GM18861 (cell line): ENCODE measurements around the gene PPP2R2B.

Experiments
- ATAC-seq: cut with Tn5 transposase; IDR thresholded peaks from one replicate; pipeline ENCODE4 v1.9.1; 2021; ENCODE audit not compliant: unreplicated experiment

Gene PPP2R2B

GRCh38 chr5:146704949-146705665, 173.4 kb downstream of the PPP2R2B start:
- no peak for ATAC-seq

- no peak for ATAC-seq
Measured at GRCh38 chr5:146703899-146704298, 174.7 kb downstream of the PPP2R2B start.

DNA sequence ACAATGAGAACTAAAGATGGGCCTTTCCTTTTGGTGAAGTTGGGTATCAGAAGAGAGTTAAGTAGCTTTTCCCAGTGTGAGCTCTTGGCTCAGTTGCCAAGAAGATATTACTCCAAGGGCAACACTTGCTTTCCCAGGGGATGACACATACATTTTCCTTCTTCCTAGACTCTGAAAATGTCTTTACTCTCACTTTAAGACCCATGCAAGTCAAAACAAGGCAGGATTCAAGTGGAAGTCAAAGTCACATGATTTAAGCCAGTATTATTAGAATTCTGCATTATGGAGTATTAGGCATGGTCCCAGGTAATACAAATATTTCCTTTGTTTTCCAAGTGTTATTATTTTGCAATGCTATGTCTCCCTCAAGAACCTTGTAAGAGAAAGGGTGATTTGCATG, 175.1 kb downstream of the PPP2R2B start:
- no peak for ATAC-seq

- ATAC-seq, result no peak
Measured at GRCh38 chr5:146699664-146700418, 178.7 kb downstream of the PPP2R2B start.

GRCh38 chr5:146699138-146699537, 179.4 kb downstream of the PPP2R2B start:
- no peak for ATAC-seq

GRCh38 chr5:146698651-146699050, 179.9 kb downstream of the PPP2R2B start:
- ATAC-seq, result no peak

DNA sequence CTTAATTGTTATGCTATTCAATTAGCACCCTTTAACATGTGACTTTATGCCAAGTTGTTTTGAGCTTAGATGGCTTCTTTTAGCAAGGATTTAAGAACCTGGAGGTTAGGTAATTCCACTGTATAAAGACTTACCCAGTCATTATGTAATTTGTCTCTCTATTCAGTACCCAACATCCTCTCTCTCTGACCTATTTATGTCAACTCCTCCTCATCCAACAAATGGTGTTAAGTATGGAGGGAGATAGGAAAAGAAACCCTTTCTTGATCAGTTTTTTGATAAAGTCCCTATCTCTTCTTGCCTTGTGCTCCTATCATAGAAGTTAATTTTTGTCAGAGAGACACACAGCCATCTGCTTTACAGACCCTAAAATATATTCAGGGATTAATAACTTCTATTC, 181.3 kb downstream of the PPP2R2B start:
- ATAC-seq, result no peak

DNA sequence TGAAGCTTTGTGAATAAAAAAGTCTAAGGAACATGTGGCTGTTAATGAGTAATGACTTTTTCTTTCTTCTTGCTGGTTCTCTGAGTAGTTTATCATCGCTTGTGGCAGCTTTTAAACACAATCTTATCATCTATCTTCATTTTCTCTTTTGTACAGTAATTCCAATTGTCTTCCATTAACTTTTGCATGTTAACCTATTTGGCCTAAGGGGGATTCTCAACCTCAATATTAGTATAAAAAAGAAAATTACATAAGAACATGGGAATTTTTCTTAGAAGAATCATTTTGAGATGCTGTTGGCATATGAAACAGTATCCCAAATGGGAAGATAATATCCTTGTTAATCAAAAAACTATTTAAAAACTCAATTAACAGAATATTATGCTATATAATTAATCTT, 182.9 kb downstream of the PPP2R2B start:
- ATAC-seq, result no peak

DNA sequence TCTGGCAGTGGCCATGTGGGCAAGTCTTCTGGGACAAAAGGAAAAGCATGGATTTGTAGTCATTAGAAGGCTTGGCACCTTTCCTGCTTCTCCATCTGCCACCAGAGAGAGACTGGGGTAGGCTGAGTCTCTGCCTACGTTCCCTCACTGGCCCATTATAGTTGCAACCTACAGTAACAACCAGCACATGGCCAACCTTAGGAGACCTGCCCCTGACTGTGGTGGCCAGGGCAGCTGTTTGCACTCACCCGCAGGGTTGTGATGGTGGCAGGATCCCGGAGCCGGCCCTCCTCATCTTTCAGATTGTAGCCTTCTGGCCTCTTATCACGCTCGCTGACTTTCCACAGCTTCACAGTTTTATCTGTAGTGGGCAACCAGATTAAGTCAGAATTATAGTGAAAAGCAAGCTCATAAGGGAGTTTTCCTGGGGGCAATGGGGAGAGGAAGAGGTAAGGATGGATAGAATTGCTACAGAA, 187.6 kb downstream of the PPP2R2B start:
- ATAC-seq, result no peak

DNA sequence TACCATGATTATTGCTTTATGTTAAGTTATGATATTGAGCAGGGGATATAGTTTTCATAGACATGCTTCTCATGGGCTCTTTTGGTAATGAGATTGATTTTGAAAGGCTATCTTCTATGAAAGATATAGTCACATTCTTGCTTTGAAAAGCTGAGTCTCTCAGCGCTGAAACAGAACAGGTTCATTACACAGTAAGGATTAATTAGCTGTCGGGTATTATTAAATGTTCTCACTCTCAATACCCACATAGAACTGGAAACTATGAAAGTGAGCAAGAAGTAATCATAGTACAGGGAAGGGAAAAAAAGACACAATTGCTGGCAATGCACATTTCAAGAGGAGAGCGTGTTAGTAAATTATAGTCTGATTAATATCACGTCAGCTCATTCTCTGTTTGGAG, 190.9 kb downstream of the PPP2R2B start:
- no peak for ATAC-seq

- ATAC-seq, result no peak
Measured at GRCh38 chr5:146683861-146684260, 194.7 kb downstream of the PPP2R2B start.

- ATAC-seq, result no peak
Measured at GRCh38 chr5:146682899-146683532, 195.5 kb downstream of the PPP2R2B start.

GRCh38 chr5:146681585-146682105, 196.9 kb downstream of the PPP2R2B start:
- no peak for ATAC-seq

- no peak for ATAC-seq
Measured at GRCh38 chr5:146680846-146681584, 197.5 kb downstream of the PPP2R2B start.

- peak; percentile 94 for ATAC-seq
Measured at GRCh38 chr5:146675636-146676035, 202.9 kb downstream of the PPP2R2B start.

DNA sequence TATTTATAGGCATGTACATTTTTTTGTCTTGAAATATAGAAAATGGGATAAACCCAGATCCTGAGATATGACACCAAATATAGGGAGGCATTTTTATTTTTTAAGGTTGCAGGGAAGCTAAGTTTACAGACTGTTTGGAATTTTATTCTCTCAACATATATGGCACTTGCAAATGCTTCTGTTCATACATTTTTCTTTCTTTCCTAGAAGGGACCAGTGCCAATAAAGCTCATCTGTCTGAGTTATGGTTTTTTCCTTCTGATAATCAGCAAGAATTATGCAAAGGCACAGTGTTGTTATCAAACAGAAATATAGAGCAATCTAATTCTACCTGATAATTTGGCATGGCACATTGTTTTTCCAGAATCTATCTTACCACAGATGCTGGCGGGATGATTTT, 205.7 kb downstream of the PPP2R2B start:
- ATAC-seq, result no peak

DNA sequence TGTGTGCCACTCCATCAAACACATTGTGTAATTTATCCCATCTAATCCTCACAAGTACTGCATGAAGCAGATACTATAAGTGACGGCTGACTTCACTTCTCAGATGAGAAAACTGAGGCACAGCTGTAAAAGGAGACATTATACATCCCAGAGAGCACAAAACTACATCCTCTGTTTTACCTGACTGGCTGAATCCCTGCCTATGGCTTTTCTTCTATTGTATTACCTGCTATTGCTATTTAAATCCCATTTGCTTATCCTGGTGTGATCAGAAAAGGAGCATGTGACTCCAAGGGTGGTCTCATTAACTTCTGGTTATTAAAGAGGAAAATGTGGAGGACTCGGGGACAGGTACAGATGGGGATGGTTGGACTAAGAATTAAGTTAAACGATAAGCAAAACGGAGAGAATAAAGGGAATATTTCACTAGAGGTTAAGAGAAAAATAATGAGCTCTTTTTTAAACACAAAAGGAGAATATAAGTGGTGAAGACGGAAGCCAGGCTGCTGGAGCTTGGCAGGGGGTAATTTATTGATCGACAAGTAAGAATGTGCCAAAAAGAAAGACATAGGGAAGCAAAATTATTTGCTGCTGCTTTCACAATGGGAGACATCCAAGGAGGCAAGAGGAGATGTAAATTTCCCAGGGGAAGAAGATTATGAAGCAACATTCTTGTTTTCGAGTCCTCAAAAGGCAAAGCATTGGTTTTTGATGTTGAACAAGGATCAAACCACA, 206.8 kb downstream of the PPP2R2B start:
- ATAC-seq, result no peak

DNA sequence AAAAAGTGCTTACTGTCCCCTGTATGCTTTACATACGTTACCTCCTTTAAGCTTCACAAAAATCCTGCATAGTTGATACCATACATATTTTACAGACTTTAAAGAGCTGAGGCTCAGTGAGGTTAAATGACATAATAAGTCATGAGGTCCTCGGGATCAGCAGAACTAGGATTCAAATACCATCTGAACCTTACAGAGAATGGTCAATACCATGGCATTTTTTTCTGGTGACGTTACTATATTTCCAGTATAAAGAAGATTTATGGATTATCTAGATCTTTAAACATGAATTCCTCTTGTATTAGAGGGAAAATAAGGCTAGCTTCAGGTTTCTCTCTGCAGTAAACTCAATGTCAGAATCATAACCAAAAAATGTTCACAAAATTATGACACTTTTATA, 208.9 kb downstream of the PPP2R2B start:
- no peak for ATAC-seq

GRCh38 chr5:146667633-146668272, 210.8 kb downstream of the PPP2R2B start:
- no peak for ATAC-seq

- ATAC-seq, result no peak
Measured at GRCh38 chr5:146662229-146662628, 216.3 kb downstream of the PPP2R2B start.
